A673 (cell line): ENCODE data around the gene TMEM144. TPM values are rescaled to one million over a fixed set of nuclear protein-coding genes. Genes with fewer than 3 reads are reported as not detected.

ENCODE experiments used
- BruUV-seq: library from RNA; stranded (reverse); fragments of 400-500 nt; replicated peaks from 2 replicates; lab custom pipeline; 2021; lab: Mats Ljungman, UMichigan
- CTCF ChIA-PET: fragments of 300-600 bp; sonication (Branson Sonifier 250); formaldehyde crosslinking; loops from one replicate; lab custom pipeline; 2022; ENCODE audit warnings: antibody characterized with exemption; lab: Charles Lee
- POLR2A ChIA-PET: fragments of 300-600 bp; sonication (Branson Sonifier 250); formaldehyde crosslinking; loops from one replicate; lab custom pipeline; 2022; ENCODE audit warnings: antibody characterized with exemption; ENCODE audit not compliant: low non-redundant PET; lab: Charles Lee
- DNase-seq: peaks from one replicate; pipeline ENCODE4 v3.0.0-alpha.2; 2015; ENCODE audit warnings: low spot score
- H3K27ac ChIP-seq: fragments of 200-600 bp; sonication (generic); 2 replicates; pipeline ENCODE4 v1.5.1; 2016; ENCODE audit warnings: mixed run types, low read depth, mild to moderate bottlenecking, mixed read lengths, antibody characterized with exemption, low read length; ENCODE audit not compliant: poor library complexity, severe bottlenecking
- H3K27me3 ChIP-seq: fragments of 200-600 bp; sonication (generic); replicated peaks from 2 replicates; pipeline ENCODE4 v1.6.1; 2017; ENCODE audit warnings: mixed run types, low read depth, mild to moderate bottlenecking, mixed read lengths, antibody characterized with exemption, low read length; ENCODE audit not compliant: insufficient read depth, poor library complexity
- H3K36me3 ChIP-seq: fragments of 200-600 bp; sonication (generic); 2 replicates; pipeline ENCODE4 v1.6.1; 2016; ENCODE audit warnings: mixed run types, mild to moderate bottlenecking, mixed read lengths, antibody characterized with exemption, low read length; ENCODE audit not compliant: insufficient read depth, poor library complexity, severe bottlenecking
- H3K4me1 ChIP-seq: fragments of 200-600 bp; sonication (generic); 2 replicates; pipeline ENCODE4 v1.6.1; 2017; ENCODE audit warnings: mixed run types, mild to moderate bottlenecking, mixed read lengths, antibody characterized with exemption, low read length; ENCODE audit not compliant: insufficient read depth, poor library complexity, severe bottlenecking
- H3K4me3 ChIP-seq: fragments of 200-600 bp; sonication (generic); 2 replicates; pipeline ENCODE4 v1.5.1; 2016; ENCODE audit warnings: low read depth, mixed run types, mild to moderate bottlenecking, mixed read lengths, low read length; ENCODE audit not compliant: poor library complexity, severe bottlenecking
- H3K9me3 ChIP-seq: fragments of 200-600 bp; sonication (generic); 2 replicates; pipeline ENCODE4 v1.6.1; 2016; ENCODE audit warnings: mixed run types, low read depth, mild to moderate bottlenecking, mixed read lengths, antibody characterized with exemption, low read length; ENCODE audit not compliant: poor library complexity, severe bottlenecking
- EZH2 ChIP-seq: fragments of 200-600 bp; sonication (generic); IDR thresholded peaks from 2 replicates; pipeline ENCODE4 v1.6.1; 2017; ENCODE audit warnings: borderline replicate concordance, low read depth, mild to moderate bottlenecking, mixed read lengths, antibody characterized with exemption, low read length; ENCODE audit not compliant: poor library complexity, severe bottlenecking
- intact Hi-C: fragments of 100-400 bp; cut with micrococcal nuclease; formaldehyde crosslinking; loops from one replicate; pipeline ENCODE4 v1.10.0; 2022; ENCODE audit not compliant: unreplicated experiment
- total RNA-seq: library from RNA; stranded (reverse); gene quantifications from 2 replicates; pipeline ENCODE4 v1.2.3, GENCODE V29; 2021
- TF ChIP-seq, protein P1 (sequence below): fragments of 300-800, 200-600 bp; sonication (generic); conservative IDR thresholded peaks from 2 replicates; pipeline ENCODE4 v1.5.1; 2017; ENCODE audit warnings: low read depth, mild to moderate bottlenecking, antibody characterized with exemption, low read length, moderate library complexity, mixed read lengths

TMEM144 gene
- total RNA-seq, 1 experiment from 2014 or later: 4.0 TPM

GRCh38 chr4:158285429-158286216 lies 75.3 kb downstream of the TMEM144 start:
- ChIA-PET CTCF (no interaction called here), POLR2A (no interaction called here)
- Histone ChIP-seq H3K4me3 (no peak overlapping the region), H3K27me3 (no peaks in the 10 kb centered on the region), H3K36me3 (no peaks in the 10 kb centered on the region), H3K9me3 (no peaks in the 10 kb centered on the region), H3K4me1 (no peaks in the 10 kb centered on the region), H3K27ac (no peak overlapping the region)
- BruUV-seq: no TSS peak
- intact Hi-C loops: no loop called here
- no peak for DNase-seq
- TF ChIP-seq EZH2: no peak
- TF ChIP-seq, protein P1, sequence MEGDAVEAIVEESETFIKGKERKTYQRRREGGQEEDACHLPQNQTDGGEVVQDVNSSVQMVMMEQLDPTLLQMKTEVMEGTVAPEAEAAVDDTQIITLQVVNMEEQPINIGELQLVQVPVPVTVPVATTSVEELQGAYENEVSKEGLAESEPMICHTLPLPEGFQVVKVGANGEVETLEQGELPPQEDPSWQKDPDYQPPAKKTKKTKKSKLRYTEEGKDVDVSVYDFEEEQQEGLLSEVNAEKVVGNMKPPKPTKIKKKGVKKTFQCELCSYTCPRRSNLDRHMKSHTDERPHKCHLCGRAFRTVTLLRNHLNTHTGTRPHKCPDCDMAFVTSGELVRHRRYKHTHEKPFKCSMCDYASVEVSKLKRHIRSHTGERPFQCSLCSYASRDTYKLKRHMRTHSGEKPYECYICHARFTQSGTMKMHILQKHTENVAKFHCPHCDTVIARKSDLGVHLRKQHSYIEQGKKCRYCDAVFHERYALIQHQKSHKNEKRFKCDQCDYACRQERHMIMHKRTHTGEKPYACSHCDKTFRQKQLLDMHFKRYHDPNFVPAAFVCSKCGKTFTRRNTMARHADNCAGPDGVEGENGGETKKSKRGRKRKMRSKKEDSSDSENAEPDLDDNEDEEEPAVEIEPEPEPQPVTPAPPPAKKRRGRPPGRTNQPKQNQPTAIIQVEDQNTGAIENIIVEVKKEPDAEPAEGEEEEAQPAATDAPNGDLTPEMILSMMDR: no peak

DNA sequence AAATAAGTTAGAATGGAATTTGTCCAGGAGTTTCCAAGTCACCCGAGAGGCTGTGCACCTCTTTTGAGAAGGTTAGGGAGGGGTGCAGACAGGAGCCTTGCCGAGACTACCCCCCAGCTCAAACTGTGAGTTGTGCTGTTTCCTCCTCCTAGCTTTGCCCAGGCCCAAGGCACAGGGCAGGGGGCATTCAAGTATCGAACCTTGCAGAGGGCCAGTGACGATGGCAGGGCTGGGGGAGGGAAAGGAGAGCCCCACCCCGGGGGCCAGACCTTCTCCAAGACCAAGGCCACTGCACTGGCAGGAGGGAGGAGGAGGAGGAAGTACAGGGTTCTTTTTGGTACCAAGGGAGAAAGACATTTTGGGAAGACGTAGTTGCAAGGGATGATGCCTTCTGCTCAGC lies 80.6 kb downstream of the TMEM144 start:
- intact Hi-C loops: no loop called here
- TF ChIP-seq, protein P1: no peak
- no peak for TF ChIP-seq EZH2
- no peaks in the 10 kb centered on the region for H3K9me3 ChIP-seq
- BruUV-seq: no TSS peak
- DNase-seq: no peak
- H3K27me3 ChIP-seq: no peaks in the 10 kb centered on the region
- H3K4me1 ChIP-seq: no peaks in the 10 kb centered on the region
- ChIA-PET CTCF (no interaction called here), POLR2A (no interaction called here)
- H3K36me3 ChIP-seq: no peaks in the 10 kb centered on the region
- H3K4me3 ChIP-seq: no peak overlapping the region
- no peak overlapping the region for H3K27ac ChIP-seq

DNA sequence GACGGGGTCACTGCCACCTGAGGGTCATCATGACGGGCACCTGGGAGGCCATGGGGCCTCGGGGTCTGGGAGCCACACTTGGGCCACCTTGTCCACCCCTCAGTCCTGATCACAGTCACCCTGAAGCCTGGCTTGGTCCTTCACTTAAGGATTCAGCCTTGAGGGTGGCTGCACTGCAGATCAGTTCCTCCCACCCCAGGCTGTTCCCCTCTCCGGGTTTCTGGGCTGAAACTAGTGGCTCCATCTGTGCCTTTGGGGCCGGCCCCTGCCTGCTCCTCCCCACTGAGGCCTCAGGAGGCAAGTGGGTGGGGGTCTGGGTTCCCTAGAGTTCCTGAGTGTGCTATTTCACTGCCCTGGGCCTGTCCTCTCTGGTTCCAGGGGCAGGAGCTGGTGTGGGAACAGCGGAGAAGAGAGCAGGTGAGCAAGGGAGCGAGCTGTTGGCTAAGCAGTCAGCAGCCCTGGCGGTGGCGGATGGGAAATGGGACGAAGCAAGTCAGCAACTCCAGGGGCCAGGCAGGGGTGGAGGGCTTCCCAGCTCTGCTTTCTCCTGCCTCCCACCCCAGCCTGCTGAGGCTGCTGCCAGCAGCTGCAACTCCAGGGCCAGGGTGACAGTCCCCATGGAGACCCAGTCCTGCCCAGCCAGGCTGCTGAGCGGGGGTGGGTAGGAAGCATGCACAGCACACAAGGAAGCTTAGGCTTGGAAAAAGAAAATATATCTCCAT lies 81.2 kb downstream of the TMEM144 start:
- H3K27me3 ChIP-seq: no peaks in the 10 kb centered on the region
- POLR2A ChIA-PET: no interaction called here
- no peak overlapping the region for H3K27ac ChIP-seq
- CTCF ChIA-PET: no interaction called here
- TF ChIP-seq, protein P1: no peak
- no peak for TF ChIP-seq EZH2
- intact Hi-C loops: no loop called here
- DNase-seq: no peak
- no peaks in the 10 kb centered on the region for H3K9me3 ChIP-seq
- no peaks in the 10 kb centered on the region for H3K36me3 ChIP-seq
- no peak overlapping the region for H3K4me3 ChIP-seq
- no peaks in the 10 kb centered on the region for H3K4me1 ChIP-seq
- no TSS peak for BruUV-seq
